GM12878 (cell line): Measurements from ENCODE around the gene NEU3. TPM values are rescaled to one million over a fixed set of nuclear protein-coding genes. Genes with fewer than 3 reads are reported as not detected.

Experiments
- ASH2L ChIP-seq: fragments of 300-600, 200-600 bp; sonication (generic); IDR thresholded peaks from 2 replicates; pipeline ENCODE4 v1.6.1; 2017; ENCODE audit warnings: low read depth, mild to moderate bottlenecking, borderline replicate concordance
- MTA3 ChIP-seq: IDR thresholded peaks from 2 replicates; pipeline ENCODE4 v1.6.1; 2012; ENCODE audit warnings: low read length, inconsistent platforms, borderline replicate concordance
- RBBP5 ChIP-seq: fragments of 200-600 bp; sonication (generic); conservative IDR thresholded peaks from 2 replicates; pipeline ENCODE4 v1.6.1; 2016
- SKIL ChIP-seq: fragments of 450-650 bp; IDR thresholded peaks from 2 replicates; pipeline ENCODE4 v1.6.1; 2017; ENCODE audit warnings: mild to moderate bottlenecking, low read depth, inconsistent platforms; ENCODE audit not compliant: poor library complexity, severe bottlenecking
- polyA plus RNA-seq, 11 experiments: library from polyadenylated mRNA; depleted of rRNA in 4 of 11; unstranded in 6 of 11; stranded (reverse) in 5 of 11; fragments of >200 nt; fragmentation: Nextera tagmentation in 4 of 11; fragmentation: Illumina TruSeq in 1 of 11; extraction: Ambion mirVana in 4 of 11; extraction: Trizol in 1 of 11; gene quantifications; 1 replicate in 1 of 11; 2 replicates in 10 of 11; pipeline versions ENCODE4 v1.2.1 to v1.2.3, GENCODE V29; 2011 to 2016; ENCODE audit warnings: inconsistent platforms in 2 of 11, missing spikeins in 2 of 11, low read depth in 1 of 11
- total RNA-seq, 4 experiments: library from RNA; depleted of rRNA in 3 of 4; stranded (reverse); fragments of >200 nt in 3 of 4; fragmentation: Illumina TruSeq in 1 of 4; extraction: Trizol in 1 of 4; gene quantifications; 2 replicates each; pipeline versions ENCODE4 v1.2.1 to v1.2.3, GENCODE V29; 2013 to 2021
- TF ChIP-seq, protein P1 (sequence below): fragments of 450-650 bp; conservative IDR thresholded peaks from 2 replicates; pipeline ENCODE4 v1.6.1; 2017; ENCODE audit warnings: mild to moderate bottlenecking, moderate library complexity
- TF ChIP-seq, protein P2 (sequence below): fragments of 450-650 bp; IDR thresholded peaks from 2 replicates; pipeline ENCODE4 v1.6.1; 2017; ENCODE audit warnings: mild to moderate bottlenecking, moderate library complexity

NEU3 gene
- total and polyA plus RNA-seq, 10 of the 15 experiments (the other 5 are each of a cell fraction or from before 2014, with no cell fraction given), result 2.5 to 20.3 (median 13.4) TPM

DNA sequence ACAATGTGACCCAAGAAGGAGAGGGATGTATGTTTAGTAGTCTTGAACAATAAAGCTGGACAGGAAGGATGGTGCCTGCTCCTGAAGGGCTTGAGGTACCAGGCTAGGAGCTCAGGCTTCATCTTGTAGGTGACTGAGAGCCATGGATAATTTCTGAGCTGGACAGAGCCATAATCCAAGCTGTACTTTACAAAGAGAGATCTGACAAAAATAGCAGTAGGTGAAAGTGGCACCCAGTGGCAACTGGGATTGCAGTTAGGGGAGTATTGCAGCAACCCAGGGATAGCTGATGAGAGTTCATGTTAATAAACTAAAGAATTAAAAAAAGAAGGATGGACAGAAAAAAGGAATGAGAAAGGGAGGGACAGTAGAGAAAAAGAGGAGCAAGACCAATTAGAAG is 47.2 kb upstream of the NEU3 start (continued):
- TF ChIP-seq SKIL (no peak), RBBP5 (no peak), MTA3 (no peak), ASH2L (no peak)
- TF ChIP-seq, protein P1, sequence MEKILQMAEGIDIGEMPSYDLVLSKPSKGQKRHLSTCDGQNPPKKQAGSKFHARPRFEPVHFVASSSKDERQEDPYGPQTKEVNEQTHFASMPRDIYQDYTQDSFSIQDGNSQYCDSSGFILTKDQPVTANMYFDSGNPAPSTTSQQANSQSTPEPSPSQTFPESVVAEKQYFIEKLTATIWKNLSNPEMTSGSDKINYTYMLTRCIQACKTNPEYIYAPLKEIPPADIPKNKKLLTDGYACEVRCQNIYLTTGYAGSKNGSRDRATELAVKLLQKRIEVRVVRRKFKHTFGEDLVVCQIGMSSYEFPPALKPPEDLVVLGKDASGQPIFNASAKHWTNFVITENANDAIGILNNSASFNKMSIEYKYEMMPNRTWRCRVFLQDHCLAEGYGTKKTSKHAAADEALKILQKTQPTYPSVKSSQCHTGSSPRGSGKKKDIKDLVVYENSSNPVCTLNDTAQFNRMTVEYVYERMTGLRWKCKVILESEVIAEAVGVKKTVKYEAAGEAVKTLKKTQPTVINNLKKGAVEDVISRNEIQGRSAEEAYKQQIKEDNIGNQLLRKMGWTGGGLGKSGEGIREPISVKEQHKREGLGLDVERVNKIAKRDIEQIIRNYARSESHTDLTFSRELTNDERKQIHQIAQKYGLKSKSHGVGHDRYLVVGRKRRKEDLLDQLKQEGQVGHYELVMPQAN, result no peak
- TF ChIP-seq, protein P2, sequence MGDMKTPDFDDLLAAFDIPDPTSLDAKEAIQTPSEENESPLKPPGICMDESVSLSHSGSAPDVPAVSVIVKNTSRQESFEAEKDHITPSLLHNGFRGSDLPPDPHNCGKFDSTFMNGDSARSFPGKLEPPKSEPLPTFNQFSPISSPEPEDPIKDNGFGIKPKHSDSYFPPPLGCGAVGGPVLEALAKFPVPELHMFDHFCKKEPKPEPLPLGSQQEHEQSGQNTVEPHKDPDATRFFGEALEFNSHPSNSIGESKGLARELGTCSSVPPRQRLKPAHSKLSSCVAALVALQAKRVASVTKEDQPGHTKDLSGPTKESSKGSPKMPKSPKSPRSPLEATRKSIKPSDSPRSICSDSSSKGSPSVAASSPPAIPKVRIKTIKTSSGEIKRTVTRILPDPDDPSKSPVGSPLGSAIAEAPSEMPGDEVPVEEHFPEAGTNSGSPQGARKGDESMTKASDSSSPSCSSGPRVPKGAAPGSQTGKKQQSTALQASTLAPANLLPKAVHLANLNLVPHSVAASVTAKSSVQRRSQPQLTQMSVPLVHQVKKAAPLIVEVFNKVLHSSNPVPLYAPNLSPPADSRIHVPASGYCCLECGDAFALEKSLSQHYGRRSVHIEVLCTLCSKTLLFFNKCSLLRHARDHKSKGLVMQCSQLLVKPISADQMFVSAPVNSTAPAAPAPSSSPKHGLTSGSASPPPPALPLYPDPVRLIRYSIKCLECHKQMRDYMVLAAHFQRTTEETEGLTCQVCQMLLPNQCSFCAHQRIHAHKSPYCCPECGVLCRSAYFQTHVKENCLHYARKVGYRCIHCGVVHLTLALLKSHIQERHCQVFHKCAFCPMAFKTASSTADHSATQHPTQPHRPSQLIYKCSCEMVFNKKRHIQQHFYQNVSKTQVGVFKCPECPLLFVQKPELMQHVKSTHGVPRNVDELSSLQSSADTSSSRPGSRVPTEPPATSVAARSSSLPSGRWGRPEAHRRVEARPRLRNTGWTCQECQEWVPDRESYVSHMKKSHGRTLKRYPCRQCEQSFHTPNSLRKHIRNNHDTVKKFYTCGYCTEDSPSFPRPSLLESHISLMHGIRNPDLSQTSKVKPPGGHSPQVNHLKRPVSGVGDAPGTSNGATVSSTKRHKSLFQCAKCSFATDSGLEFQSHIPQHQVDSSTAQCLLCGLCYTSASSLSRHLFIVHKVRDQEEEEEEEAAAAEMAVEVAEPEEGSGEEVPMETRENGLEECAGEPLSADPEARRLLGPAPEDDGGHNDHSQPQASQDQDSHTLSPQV, result no peak
